GM10847 (cell line): ENCODE results near the gene CDK16.
A peak's percentile ranks its signal among the peaks of the same experiment; 100 is the strongest.

Experiments
- POLR2A ChIP-seq: IDR thresholded peaks from 2 replicates; pipeline ENCODE4 v1.6.1; 2011; ENCODE audit not compliant: insufficient read length; ENCODE audit errors: extremely low read depth

CDK16 gene

GRCh38 chrX:47228550-47229270 lies 10.2 kb downstream of the CDK16 start:
- TF ChIP-seq POLR2A, result no peak

- no peak for TF ChIP-seq POLR2A
Measured at GRCh38 chrX:47229427-47229826, 10.9 kb downstream of the CDK16 start.

GRCh38 chrX:47230136-47230868 lies 11.8 kb downstream of the CDK16 start:
- TF ChIP-seq POLR2A, result no peak

- TF ChIP-seq POLR2A, result no peak
Measured at GRCh38 chrX:47231167-47231566, 12.7 kb downstream of the CDK16 start.

- TF ChIP-seq POLR2A, result no peak
Measured at GRCh38 chrX:47232197-47232802, 13.8 kb downstream of the CDK16 start.

- TF ChIP-seq POLR2A, result peak; percentile 71
Measured at GRCh38 chrX:47232803-47233332, 14.4 kb downstream of the CDK16 start, which contains the start of gene USP11. USP11 (plus strand) TSS chrX:47233009; CDS start chrX:47233044, 35 bp downstream.

GRCh38 chrX:47233333-47234113 lies 15.0 kb downstream of the CDK16 start:
- TF ChIP-seq POLR2A, result peak; percentile 21

- TF ChIP-seq POLR2A, result no peak
Measured at GRCh38 chrX:47234583-47234982, 16.1 kb downstream of the CDK16 start.

- TF ChIP-seq POLR2A, result no peak
Measured at GRCh38 chrX:47235691-47236103, 17.2 kb downstream of the CDK16 start.

GRCh38 chrX:47239199-47239598 lies 20.7 kb downstream of the CDK16 start:
- no peak for TF ChIP-seq POLR2A

- no peak for TF ChIP-seq POLR2A
Measured at GRCh38 chrX:47239898-47240545, 21.5 kb downstream of the CDK16 start.

GRCh38 chrX:47240619-47241018 lies 22.1 kb downstream of the CDK16 start:
- TF ChIP-seq POLR2A, result no peak

GRCh38 chrX:47241201-47242011 lies 22.9 kb downstream of the CDK16 start:
- no peak for TF ChIP-seq POLR2A

- TF ChIP-seq POLR2A, result no peak
Measured at GRCh38 chrX:47242321-47242720, 23.8 kb downstream of the CDK16 start.
